HepG2 (cell line): ENCODE measurements around the gene INPP1. TPM values are rescaled to one million over a fixed set of nuclear protein-coding genes. Genes with fewer than 3 reads are reported as not detected.

ENCODE experiments used
- ARID4A ChIP-seq: sonication (generic); formaldehyde crosslinking; IDR thresholded peaks from 2 replicates; pipeline ENCODE4 v1.5.0; 2020; ENCODE audit warnings: mild to moderate bottlenecking, missing genetic modification reagents, borderline replicate concordance
- CEBPZ ChIP-seq: IDR thresholded peaks from 2 replicates; pipeline ENCODE4 v1.6.1; 2012; ENCODE audit warnings: low read length, improper control_type of control experiment
- GTF2F1 ChIP-seq: fragments of 150-350 bp; IDR thresholded peaks from 2 replicates; pipeline ENCODE4 v1.6.1; 2014; ENCODE audit warnings: low read length
- HHEX ChIP-seq: IDR thresholded peaks from 2 replicates; pipeline ENCODE4 v1.6.1; 2016; ENCODE audit warnings: control low read depth
- HNF1A ChIP-seq, 2 experiments: sonication (generic) in 1 of 2; formaldehyde crosslinking in 1 of 2; IDR thresholded peaks; 2 replicates each; pipeline versions ENCODE4 v1.4.0 to v1.6.1; 2016 to 2020; ENCODE audit warnings: borderline replicate concordance in 1 of 2, low read depth in 1 of 2, mild to moderate bottlenecking in 1 of 2, missing genetic modification reagents in 1 of 2
- MED8 ChIP-seq: sonication (generic); formaldehyde crosslinking; IDR thresholded peaks from 2 replicates; pipeline ENCODE4 v1.8.1; 2023; ENCODE audit warnings: mild to moderate bottlenecking, missing genetic modification reagents; ENCODE audit not compliant: insufficient replicate concordance
- MTF2 ChIP-seq: sonication (generic); formaldehyde crosslinking; IDR thresholded peaks from 2 replicates; pipeline ENCODE4 v1.5.0; 2020; ENCODE audit warnings: missing genetic modification reagents, borderline replicate concordance
- SIX4 ChIP-seq: sonication (generic); formaldehyde crosslinking; IDR thresholded peaks from 2 replicates; pipeline ENCODE4 v1.4.0; 2020; ENCODE audit warnings: missing genetic modification reagents
- SMYD3 ChIP-seq: sonication (generic); formaldehyde crosslinking; IDR thresholded peaks from 2 replicates; pipeline ENCODE4 v1.8.1; 2023; ENCODE audit warnings: mild to moderate bottlenecking, missing genetic modification reagents
- TCF7L2 ChIP-seq: IDR thresholded peaks from 2 replicates; pipeline ENCODE4 v1.6.1; 2011; ENCODE audit warnings: mild to moderate bottlenecking, low read depth, low read length, moderate library complexity
- ZFP36L1 ChIP-seq: sonication (generic); formaldehyde crosslinking; IDR thresholded peaks from 2 replicates; pipeline ENCODE4 v1.8.0; 2022; ENCODE audit warnings: mild to moderate bottlenecking, missing genetic modification reagents, moderate library complexity
- ZNF572 ChIP-seq: sonication (generic); formaldehyde crosslinking; IDR thresholded peaks from 2 replicates; pipeline ENCODE4 v1.5.1; 2020; ENCODE audit warnings: mild to moderate bottlenecking, missing genetic modification reagents
- ZNF607 ChIP-seq: sonication (generic); formaldehyde crosslinking; IDR thresholded peaks from 2 replicates; pipeline ENCODE4 v1.5.1; 2020; ENCODE audit warnings: missing genetic modification reagents, mild to moderate bottlenecking, borderline replicate concordance
- polyA plus RNA-seq, 8 experiments: library from polyadenylated mRNA; depleted of rRNA in 3 of 8; stranded (reverse) in 7 of 8; unstranded in 1 of 8; fragments of >200 nt; fragmentation: Illumina TruSeq in 4 of 8; extraction: Trizol in 4 of 8; gene quantifications; 2 replicates each; pipeline versions ENCODE4 v1.2.1 to v1.2.3, GENCODE V29; 2011 to 2016; ENCODE audit warnings: low read depth in 4 of 8, missing spikeins in 1 of 8, mixed read lengths in 1 of 8; ENCODE audit not compliant: insufficient read depth in 1 of 8
- total RNA-seq, 5 experiments: library from RNA; depleted of rRNA; stranded (reverse); fragments of >200 nt; fragmentation: Illumina TruSeq; extraction: Trizol; gene quantifications; 2 replicates each; pipeline ENCODE4 v1.2.3, GENCODE V29; 2016; ENCODE audit warnings: low read depth in 1 of 5
- TF ChIP-seq, protein P1 (sequence below): IDR thresholded peaks from 2 replicates; pipeline ENCODE4 v1.6.1; 2018; ENCODE audit warnings: missing genetic modification reagents

The INPP1 gene
- total and polyA plus RNA-seq, 2 of the 13 experiments (the other 11 are each of a cell fraction or from before 2014, with no cell fraction given): 10.0 to 13.3 TPM

GRCh38 chr2:190319555-190320498 lies 23.6 kb upstream of the INPP1 start, which contains the start of gene HIBCH (continued):
- TF ChIP-seq ARID4A (CRISPR knock-in tag) (peak; percentile 91; the same call in 1 of the 2 replicates), GTF2F1 (no peak), TCF7L2 (no peak), SMYD3 (CRISPR knock-in tag) (0 out of 2 replicates have a peak, but pooled peaks have one; percentile 79), MTF2 (CRISPR knock-in tag) (peak; percentile 79; the same call in 1 of the 2 replicates), HNF1A (IDR thresholded peaks at IDR 0.05; ENCODE audit: low read depth) (no peak), HNF1A (CRISPR knock-in tag; IDR thresholded peaks at IDR 0.05; ENCODE audit: borderline replicate concordance) (peak; percentile 85; the same call in 1 of the 2 replicates), CEBPZ (no peak), ZNF572 (no peak), MED8 (CRISPR knock-in tag) (peak; percentile 92), SIX4 (CRISPR knock-in tag) (0 out of 2 replicates have a peak, but pooled peaks have one; percentile 50), ZFP36L1 (peak; percentile 74; the same call in 1 of the 2 replicates), ZNF607 (CRISPR knock-in tag) (no peak; the same call in 1 of the 2 replicates), HHEX (no peak)
- TF ChIP-seq, protein P1, sequence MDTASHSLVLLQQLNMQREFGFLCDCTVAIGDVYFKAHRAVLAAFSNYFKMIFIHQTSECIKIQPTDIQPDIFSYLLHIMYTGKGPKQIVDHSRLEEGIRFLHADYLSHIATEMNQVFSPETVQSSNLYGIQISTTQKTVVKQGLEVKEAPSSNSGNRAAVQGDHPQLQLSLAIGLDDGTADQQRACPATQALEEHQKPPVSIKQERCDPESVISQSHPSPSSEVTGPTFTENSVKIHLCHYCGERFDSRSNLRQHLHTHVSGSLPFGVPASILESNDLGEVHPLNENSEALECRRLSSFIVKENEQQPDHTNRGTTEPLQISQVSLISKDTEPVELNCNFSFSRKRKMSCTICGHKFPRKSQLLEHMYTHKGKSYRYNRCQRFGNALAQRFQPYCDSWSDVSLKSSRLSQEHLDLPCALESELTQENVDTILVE: peak; percentile 98
